ENCODE results near the gene UQCC3. TPM values are rescaled to one million over a fixed set of nuclear protein-coding genes. Genes with fewer than 3 reads are reported as not detected.

Gene UQCC3
- total RNA-seq (8.6 and 9.0 TPM in 2 replicates), polyA plus RNA-seq (15.3 and 15.5 TPM in 2 replicates), polyA minus RNA-seq (2.4 and 3.0 TPM in 2 replicates), Bru-seq, nascent RNA (percentile 49 among the genes with signal in this experiment), BruChase-seq, experiment 1, labeled RNA remaining after a 6-hour chase (percentile 50 among the genes with signal in this experiment), BruChase-seq, experiment 2, labeled RNA remaining after a 2-hour chase (percentile 45 among the genes with signal in this experiment)
- 7.6 and 12.2 TPM in 2 replicates for polyA plus RNA-seq (2011; cell fraction: cytosol; rRNA removed)
- 2.6 and 4.0 TPM in 2 replicates for polyA plus RNA-seq (2011; cell fraction: nucleus; rRNA removed)
- polyA plus RNA-seq (2012), result 6.9 and 11.2 TPM in 2 replicates
- 8.3 TPM for polyA minus RNA-seq (2011; cell fraction: cytosol; rRNA and poly(A)+ RNA removed)
- 1.6 TPM in 2 replicates for polyA minus RNA-seq (2011; cell fraction: nucleus; rRNA and poly(A)+ RNA removed)
- long read RNA-seq, transcript UQCC3-201 (2 exons, 1,947 nt), result major isoform, 89 of 97 reads
- long read RNA-seq, partial matches to known transcripts, result 0 of 97 reads
- long read RNA-seq, other reads (novel, unspliced or antisense), result 8 of 97 reads

GRCh38 chr11:62671608-62672389, at the start of gene UQCC3, which contains the start of gene LBHD1:
Gene UQCC3 (plus strand): TSS chr11:62671673. CDS start chr11:62671746, 73 bp downstream.
Gene LBHD1 (minus strand): TSS chr11:62672267. CDS start chr11:62670031, 2,236 bp downstream.
- Histone ChIP-seq H3K4me3 (replicated peaks in 1 of 3; ENCODE audit: insufficient read depth in 1 of 3, low read depth in 1 of 3, low read length in 3 of 3) (peak within 1 kb of the TSS; percentile 49 to 92 (median 77)), H3K4me2 (ENCODE audit: insufficient read depth, low read length) (peak within 1 kb of the TSS; percentile 96), H3K9ac (replicated peaks; ENCODE audit: extremely low read depth, insufficient read depth, low read length) (peak within 1 kb of the TSS; percentile 80), H3K9me1 (replicated peaks; ENCODE audit: control insufficient read depth, extremely low read depth, insufficient read depth, low read length) (no peaks in the 10 kb centered on the region), H3K79me2 (ENCODE audit: control insufficient read depth, insufficient read depth, low read length) (peaks cover 25% of the 10 kb centered on the region), H3K9me3 (replicated peaks; ENCODE audit: control insufficient read depth, insufficient read depth, low read length) (no peaks in the 10 kb centered on the region), H3K27ac (ENCODE audit: insufficient read depth, low read depth, low read length) (peak within 1 kb of the TSS; percentile 69), H3K4me1 (ENCODE audit: control insufficient read depth, extremely low read depth, insufficient read depth, low read length) (peaks cover 10% of the 10 kb centered on the region), H4K20me1 (replicated peaks; ENCODE audit: control insufficient read depth, extremely low read depth, insufficient read depth, low read length) (no peaks in the 10 kb centered on the region), H2AFZ (ENCODE audit: low read depth, low read length) (peak within 1 kb of the TSS; percentile 95), H3K36me3 (ENCODE audit: control insufficient read depth in 2 of 2, extremely low read depth in 1 of 2, insufficient read depth in 2 of 2, low read length in 2 of 2) (peaks cover 0 to 8% of the 10 kb centered on the region in 2 experiments), H3K27me3 (ENCODE audit: control insufficient read depth in 2 of 2, insufficient read depth in 2 of 2, low read length in 2 of 2) (no peaks in the 10 kb centered on the region)
- POLR2A ChIA-PET, result interaction anchor here (0.6 to 1.7 kb wide), 8 partner anchors 9 to 170 kb away, joined by 3 to 9 read pairs (median 5); partner anchors contain the start of genes GANAB, INTS5, MTA2 and TUT1
- TF ChIP-seq MAX (IDR thresholded peaks at IDR 0.05; ENCODE audit: insufficient read depth, insufficient read length) (no peak), GATA2 (IDR thresholded peaks at IDR 0.05; ENCODE audit: insufficient read depth, insufficient read length, low read depth, low read length) (no peak), EZH2 (IDR thresholded peaks at IDR 0.05; ENCODE audit: borderline replicate concordance, low read depth, low read length, severe bottlenecking) (no peak), JUN (IDR thresholded peaks at IDR 0.05; ENCODE audit: borderline replicate concordance, insufficient read depth, insufficient read length, low read depth) (no peak), MYC (IDR thresholded peaks at IDR 0.05; ENCODE audit: low read depth, low read length) (no peak), CTCF (IDR thresholded peaks at IDR 0.05; ENCODE audit: extremely low read depth in 1 of 2, insufficient read depth in 1 of 2, low read depth in 1 of 2, low read length in 2 of 2) (peak in 1 of 2 donors; percentile 0), POLR2A (IDR thresholded peaks at IDR 0.05; ENCODE audit: low read depth, low read length) (peak; percentile 61), FOS (IDR thresholded peaks at IDR 0.05; ENCODE audit: borderline replicate concordance, insufficient read depth, low read length) (no peak), POLR2AphosphoS5 (IDR thresholded peaks at IDR 0.05; ENCODE audit: insufficient read depth, low read depth, low read length) (peak; percentile 75)
- intact Hi-C loops (cut with micrococcal nuclease), result no loop called here
- peak; percentile 80 for FAIRE-seq
- peak; percentile 88 for DNase-seq (ENCODE audit: low read depth, low spot score)
- CTCF ChIA-PET, result interaction anchor here (0.8 to 3.2 kb wide), 7 partner anchors 9 to 277 kb away, joined by 3 to 30 read pairs (median 4); partner anchors contain the start of gene EEF1G
- dilution Hi-C loops (cut with MboI; ENCODE audit: extremely low pct_ligation_motif_present, low sequenced_read_pairs), result no loop called here
- TSS peak; percentile 1 for BruUV-seq (replicated peaks)

Measured in endothelial cell of umbilical vein (primary cell).